HG03064 (cell line): ENCODE measurements around the gene GSX2.
"Not testable (repeated sequence)": the region's sequence is repeated elsewhere in the genome, so short reads cannot be mapped to it uniquely, and the experiment has no call there.

ENCODE experiments used
- ATAC-seq: cut with Tn5 transposase; IDR thresholded peaks from one replicate; pipeline ENCODE4 v1.9.1; 2021; ENCODE audit warnings: low read depth; ENCODE audit not compliant: unreplicated experiment

GSX2 gene

GRCh38 chr4:54099748-54100574 is at the start of gene GSX2:
Gene GSX2 (plus strand): TSS chr4:54100163. CDS start chr4:54100345, 182 bp downstream.
- ATAC-seq, result no peak

- ATAC-seq, result no peak
Measured at GRCh38 chr4:54050214-54050904, 49.6 kb upstream of the GSX2 start.

GRCh38 chr4:54053322-54053721 is 46.6 kb upstream of the GSX2 start:
- not testable (repeated sequence) for ATAC-seq

GRCh38 chr4:54054501-54054900 is 45.5 kb upstream of the GSX2 start:
- ATAC-seq, result no peak

GRCh38 chr4:54055494-54055893 is 44.5 kb upstream of the GSX2 start:
- ATAC-seq, result no peak

- ATAC-seq, result no peak
Measured at GRCh38 chr4:54056360-54056759, 43.6 kb upstream of the GSX2 start.

- ATAC-seq, result no peak
Measured at GRCh38 chr4:54058171-54058570, 41.8 kb upstream of the GSX2 start.

GRCh38 chr4:54060116-54060515 is 39.8 kb upstream of the GSX2 start:
- no peak for ATAC-seq

GRCh38 chr4:54061067-54061466 is 38.9 kb upstream of the GSX2 start:
- no peak for ATAC-seq

- no peak for ATAC-seq
Measured at GRCh38 chr4:54061873-54062272, 38.1 kb upstream of the GSX2 start.

- no peak for ATAC-seq
Measured at GRCh38 chr4:54062392-54062791, 37.6 kb upstream of the GSX2 start.

GRCh38 chr4:54063229-54063628 is 36.7 kb upstream of the GSX2 start:
- no peak for ATAC-seq

GRCh38 chr4:54063737-54064316 is 36.1 kb upstream of the GSX2 start:
- ATAC-seq, result peak; percentile 29

GRCh38 chr4:54064317-54065111 is 35.4 kb upstream of the GSX2 start, which contains the start of gene CHIC2:
Gene CHIC2 (minus strand): TSS chr4:54064605. CDS start chr4:54064300, 305 bp downstream.
- ATAC-seq, result peak; percentile 94

- no peak for ATAC-seq
Measured at GRCh38 chr4:54065282-54066087, 34.5 kb upstream of the GSX2 start.

GRCh38 chr4:54066088-54066415 is 33.9 kb upstream of the GSX2 start:
- ATAC-seq, result no peak

- no peak for ATAC-seq
Measured at GRCh38 chr4:54066718-54067129, 33.2 kb upstream of the GSX2 start.

GRCh38 chr4:54067166-54067565 is 32.8 kb upstream of the GSX2 start:
- no peak for ATAC-seq

GRCh38 chr4:54073271-54073880 is 26.6 kb upstream of the GSX2 start:
- ATAC-seq, result no peak

- no peak for ATAC-seq
Measured at GRCh38 chr4:54074381-54074780, 25.6 kb upstream of the GSX2 start.
